H9 (cell line): ENCODE data around the gene ADGRG1. TPM values are rescaled to one million over a fixed set of nuclear protein-coding genes. Genes with fewer than 3 reads are reported as not detected.
A peak's percentile ranks its signal among the peaks of the same experiment; 100 is the strongest.

Source experiments
- DNase-seq: peaks from one replicate; pipeline ENCODE4 v3.0.0-alpha.2; 2017
- H2AFZ ChIP-seq: one replicate; pipeline ENCODE4 v1.6.1; 2013; ENCODE audit warnings: mild to moderate bottlenecking, low read length, control low read depth, moderate library complexity
- H2AK5ac ChIP-seq: 2 replicates; pipeline ENCODE4 v1.6.1; 2013; ENCODE audit warnings: low read length, control low read depth, mixed read lengths; ENCODE audit not compliant: insufficient read length
- H2BK120ac ChIP-seq: one replicate; pipeline ENCODE4 v1.6.1; 2013; ENCODE audit warnings: low read depth, mild to moderate bottlenecking, low read length, control low read depth, inconsistent platforms; ENCODE audit not compliant: poor library complexity, severe bottlenecking
- H2BK12ac ChIP-seq: 2 replicates; pipeline ENCODE4 v1.6.1; 2013; ENCODE audit warnings: low read length, control low read depth, mixed read lengths, low read depth; ENCODE audit not compliant: insufficient read length
- H2BK15ac ChIP-seq: 2 replicates; pipeline ENCODE4 v1.6.1; 2013; ENCODE audit warnings: low read depth, low read length, control low read depth
- H2BK20ac ChIP-seq: one replicate; pipeline ENCODE4 v1.6.1; 2013; ENCODE audit warnings: low read depth, mild to moderate bottlenecking, low read length, control low read depth, inconsistent platforms; ENCODE audit not compliant: poor library complexity, severe bottlenecking
- H2BK5ac ChIP-seq: 2 replicates; pipeline ENCODE4 v1.6.1; 2013; ENCODE audit warnings: low read length, control low read depth, mixed read lengths; ENCODE audit not compliant: insufficient read length
- H3K14ac ChIP-seq: 2 replicates; pipeline ENCODE4 v1.6.1; 2013; ENCODE audit warnings: low read length, control low read depth; ENCODE audit not compliant: insufficient read depth
- H3K18ac ChIP-seq: 2 replicates; pipeline ENCODE4 v1.6.1; 2013; ENCODE audit warnings: low read depth, mild to moderate bottlenecking, mixed read lengths, low read length, control low read depth; ENCODE audit not compliant: insufficient read length
- H3K23ac ChIP-seq: 2 replicates; pipeline ENCODE4 v1.6.1; 2013; ENCODE audit warnings: low read length, control low read depth, mixed read lengths, low read depth; ENCODE audit not compliant: insufficient read length
- H3K23me2 ChIP-seq: 2 replicates; pipeline ENCODE4 v1.6.1; 2013; ENCODE audit warnings: low read depth, mild to moderate bottlenecking, mixed read lengths, low read length, control low read depth; ENCODE audit not compliant: insufficient read length, poor library complexity, severe bottlenecking
- H3K27ac ChIP-seq: 2 replicates; pipeline ENCODE4 v1.5.1; 2013; ENCODE audit warnings: low read length, control low read depth, mixed read lengths, low read depth; ENCODE audit not compliant: insufficient read length
- H3K27me3 ChIP-seq: 2 replicates; pipeline ENCODE4 v1.6.1; 2013; ENCODE audit warnings: low read length, control low read depth, inconsistent platforms; ENCODE audit not compliant: insufficient read depth
- H3K4ac ChIP-seq: 2 replicates; pipeline ENCODE4 v1.6.1; 2013; ENCODE audit warnings: low read depth, mild to moderate bottlenecking, control low read depth, inconsistent platforms, low read length, moderate library complexity
- H3K4me1 ChIP-seq: 2 replicates; pipeline ENCODE4 v1.6.1; 2013; ENCODE audit warnings: low read length, control low read depth, inconsistent platforms; ENCODE audit not compliant: insufficient read depth
- H3K4me2 ChIP-seq: 2 replicates; pipeline ENCODE4 v1.6.1; 2013; ENCODE audit warnings: low read length, control low read depth, mixed read lengths; ENCODE audit not compliant: insufficient read length, insufficient read depth
- H3K56ac ChIP-seq: 2 replicates; pipeline ENCODE4 v1.6.1; 2013; ENCODE audit warnings: low read depth, mild to moderate bottlenecking, mixed read lengths, low read length, control low read depth; ENCODE audit not compliant: insufficient read length
- H3K79me1 ChIP-seq: 2 replicates; pipeline ENCODE4 v1.6.1; 2013; ENCODE audit warnings: low read depth, mild to moderate bottlenecking, moderate library complexity, low read length, control low read depth, inconsistent platforms; ENCODE audit not compliant: insufficient read depth, poor library complexity, severe bottlenecking
- H3K79me2 ChIP-seq: 2 replicates; pipeline ENCODE4 v1.6.1; 2013; ENCODE audit warnings: low read length, control low read depth, inconsistent platforms; ENCODE audit not compliant: insufficient read depth
- H3K9ac ChIP-seq: 2 replicates; pipeline ENCODE4 v1.6.1; 2013; ENCODE audit warnings: low read length, control low read depth, mixed read lengths; ENCODE audit not compliant: insufficient read length; ENCODE audit errors: extremely low read depth
- H3K9me3 ChIP-seq: one replicate; pipeline ENCODE4 v1.6.1; 2013; ENCODE audit warnings: low read depth, low read length, inconsistent platforms; ENCODE audit not compliant: control insufficient read depth
- H3T11ph ChIP-seq: one replicate; pipeline ENCODE4 v1.6.1; 2013; ENCODE audit warnings: mild to moderate bottlenecking, low read length, control low read depth, inconsistent platforms
- H4K20me1 ChIP-seq: one replicate; pipeline ENCODE4 v1.6.1; 2013; ENCODE audit not compliant: control insufficient read depth, insufficient read length, insufficient read depth
- H4K5ac ChIP-seq: 2 replicates; pipeline ENCODE4 v1.6.1; 2013; ENCODE audit warnings: low read depth, mild to moderate bottlenecking, mixed read lengths, low read length, control low read depth; ENCODE audit not compliant: insufficient read length
- H4K8ac ChIP-seq: replicated peaks from 2 replicates; pipeline ENCODE4 v1.6.1; 2013; ENCODE audit warnings: low read length, control low read depth, mixed read lengths, low read depth; ENCODE audit not compliant: insufficient read length
- H4K91ac ChIP-seq: 2 replicates; pipeline ENCODE4 v1.6.1; 2013; ENCODE audit warnings: low read depth, mild to moderate bottlenecking, moderate library complexity, mixed read lengths, low read length, control low read depth; ENCODE audit not compliant: insufficient read length
- H3K27ac Mint-ChIP-seq, 3 experiments: 2 replicates in 2 of 3; 3 replicates in 1 of 3; pipeline ENCODE4 v1.8.0; 2020 to 2021; ENCODE audit warnings: mixed read lengths in 3 of 3, mild to moderate bottlenecking in 1 of 3, moderate library complexity in 1 of 3
- H3K27me3 Mint-ChIP-seq: 2 replicates; pipeline ENCODE4 v1.8.0; 2021; ENCODE audit warnings: low read depth, mild to moderate bottlenecking, moderate library complexity, mixed read lengths
- H3K36me3 Mint-ChIP-seq, 3 experiments: 2 replicates in 2 of 3; 3 replicates in 1 of 3; pipeline ENCODE4 v1.8.0; 2020 to 2021; ENCODE audit warnings: low read depth in 3 of 3, mixed read lengths in 3 of 3; ENCODE audit not compliant: insufficient read depth in 1 of 3
- H3K4me1 Mint-ChIP-seq, 2 experiments: 2 replicates each; pipeline ENCODE4 v1.8.0; 2020; ENCODE audit warnings: mixed read lengths in 2 of 2
- H3K4me3 Mint-ChIP-seq, 2 experiments: 2 replicates in 1 of 2; 3 replicates in 1 of 2; pipeline ENCODE4 v1.8.0; 2020 to 2021; ENCODE audit warnings: mild to moderate bottlenecking in 2 of 2, mixed read lengths in 2 of 2, moderate library complexity in 1 of 2
- H3K9me3 Mint-ChIP-seq, 2 experiments: 2 replicates in 1 of 2; 3 replicates in 1 of 2; pipeline ENCODE4 v1.8.0; 2020; ENCODE audit warnings: mild to moderate bottlenecking in 2 of 2, mixed read lengths in 2 of 2, moderate library complexity in 1 of 2
- CTCF ChIP-seq: fragments of 200-600 bp; sonication (generic); conservative IDR thresholded peaks from 3 replicates; pipeline ENCODE4 v1.8.0; 2021; ENCODE audit warnings: antibody characterized with exemption, mild to moderate bottlenecking
- WGBS: extraction: QIAGEN DNeasy Blood & Tissue Kit; methylation state at CpG from one replicate; pipeline ENCODE4 v1.1.7; 2013; ENCODE audit warnings: missing lambda C conversion rate, low lambda C conversion rate, mixed read lengths; ENCODE audit not compliant: insufficient read length; ENCODE audit errors: extremely low coverage; 5-methylcytosine and 5-hydroxymethylcytosine counted together
- total RNA-seq: library from RNA; stranded (reverse); gene quantifications from 2 replicates; pipeline ENCODE4 v1.2.1, GENCODE V29; 2021

Gene ADGRG1
- total RNA-seq, 1 experiment from 2014 or later = 1.1 TPM

GRCh38 chr16:57688987-57689761, 60.7 kb downstream of the ADGRG1 start:
- H3K9me3 Mint-ChIP-seq = no peaks in the 10 kb centered on the region
- H4K5ac ChIP-seq = no peak overlapping the region
- no peak overlapping the region for H3T11ph ChIP-seq
- no peak overlapping the region for H3K27ac ChIP-seq
- WGBS = no CpG with 5 or more reads among the region's 15 CpGs
- no peak overlapping the region for H2AFZ ChIP-seq
- peak overlapping the region in 2 of 3 experiments; percentile 13 to 30; a peak in 3 of 7 replicates for H3K27ac Mint-ChIP-seq
- H2BK12ac ChIP-seq = no peak overlapping the region
- H3K18ac ChIP-seq = no peak overlapping the region
- DNase-seq = no peak
- no peak overlapping the region for H3K4ac ChIP-seq
- H3K4me1 ChIP-seq = no peaks in the 10 kb centered on the region
- no peak overlapping the region for H3K4me2 ChIP-seq
- no peak overlapping the region for H3K14ac ChIP-seq
- no peak overlapping the region for H3K4me3 Mint-ChIP-seq
- H3K27me3 ChIP-seq = no peaks in the 10 kb centered on the region
- H3K27me3 Mint-ChIP-seq = peaks cover 6% of the 10 kb centered on the region
- no peak overlapping the region for H2BK120ac ChIP-seq
- no peak overlapping the region for H2BK15ac ChIP-seq
- no peaks in the 10 kb centered on the region for H4K20me1 ChIP-seq
- no peaks in the 10 kb centered on the region for H3K23me2 ChIP-seq
- no peaks in the 10 kb centered on the region for H3K79me1 ChIP-seq
- H2BK5ac ChIP-seq = no peak overlapping the region
- no peaks in the 10 kb centered on the region for H3K79me2 ChIP-seq
- no peak overlapping the region for H2AK5ac ChIP-seq
- H3K9me3 ChIP-seq = no peaks in the 10 kb centered on the region
- TF ChIP-seq CTCF = no peak
- no peak overlapping the region for H3K9ac ChIP-seq
- no peak overlapping the region for H3K56ac ChIP-seq
- H3K36me3 Mint-ChIP-seq = no peaks in the 10 kb centered on the region
- no peak overlapping the region for H2BK20ac ChIP-seq
- H4K91ac ChIP-seq = no peak overlapping the region
- no peak overlapping the region for H4K8ac ChIP-seq
- H3K23ac ChIP-seq = no peak overlapping the region
- peaks cover 3 to 16% of the 10 kb centered on the region in 2 experiments; a peak in 3 of 4 replicates for H3K4me1 Mint-ChIP-seq
